Thyroid gland (tissue), 4 donors: ENCODE measurements around the gene RIC1. TPM values are rescaled to one million over a fixed set of nuclear protein-coding genes. Genes with fewer than 3 reads are reported as not detected.
A peak's percentile ranks its signal among the peaks of the same experiment; 100 is the strongest.

ENCODE experiments used
- DNase-seq, 2 donors: peaks; one replicate each; pipeline ENCODE4 v3.0.0-alpha.2; 2019
- H3K27ac ChIP-seq, 3 donors: fragments of 200-600 bp; sonication (generic); 1 replicate in 2 of 3; 2 replicates in 1 of 3; pipeline ENCODE4 v1.5.1; 2016 to 2019; ENCODE audit warnings: mild to moderate bottlenecking in 1 of 3, moderate library complexity in 1 of 3
- H3K27me3 ChIP-seq: fragments of 200-600 bp; sonication (generic); one replicate; pipeline ENCODE4 v1.5.1; 2019
- H3K36me3 ChIP-seq, 2 donors: fragments of 200-600 bp; sonication (generic); one replicate each; pipeline ENCODE4 v1.5.1; 2016 to 2019
- H3K4me1 ChIP-seq, 2 donors: fragments of 200-600 bp; sonication (generic); one replicate each; pipeline ENCODE4 v1.5.1; 2017 to 2019
- H3K4me3 ChIP-seq, 3 donors: fragments of 200-600 bp; sonication (generic); replicated peaks in 1 of 3; 1 replicate in 2 of 3; 2 replicates in 1 of 3; pipeline ENCODE4 v1.5.1; 2016; ENCODE audit warnings: mild to moderate bottlenecking in 1 of 3
- H3K9me3 ChIP-seq: fragments of 200-600 bp; sonication (generic); one replicate; pipeline ENCODE4 v1.5.1; 2017
- POLR2A ChIP-seq, 2 donors: fragments of 450-650 bp; IDR thresholded peaks; one replicate each; pipeline ENCODE4 v1.6.1; 2017; ENCODE audit warnings: antibody characterized with exemption in 2 of 2, mild to moderate bottlenecking in 2 of 2, moderate library complexity in 1 of 2
- WGBS, 2 donors: methylation state at CpG; one replicate each; pipeline ENCODE4 v1.1.5; 2017; 5-methylcytosine and 5-hydroxymethylcytosine counted together
- intact Hi-C: fragments of 100-400 bp; cut with DNase I; formaldehyde crosslinking; loops from one replicate; pipeline ENCODE4 v1.15.1; 2023
- total RNA-seq, 4 donors: library from RNA; depleted of rRNA; stranded (reverse); fragments of >200 nt; gene quantifications; one replicate each; pipeline ENCODE4 v1.2.3, GENCODE V29; 2016
- TF ChIP-seq, protein P1 (sequence below), 6 experiments: fragments of 200-600 bp in 3 of 6; fragments of 450-650 bp in 3 of 6; sonication (generic) in 3 of 6; IDR thresholded peaks; one replicate each; pipeline ENCODE4 v1.5.1; 2016 to 2019; ENCODE audit warnings: antibody characterized with exemption in 6 of 6, mild to moderate bottlenecking in 2 of 6, inconsistent platforms in 1 of 6, moderate library complexity in 1 of 6

Gene RIC1
- total RNA-seq, 4 donors from 2014 or later, result 42.7 to 56.1 (median 44.9) TPM

DNA sequence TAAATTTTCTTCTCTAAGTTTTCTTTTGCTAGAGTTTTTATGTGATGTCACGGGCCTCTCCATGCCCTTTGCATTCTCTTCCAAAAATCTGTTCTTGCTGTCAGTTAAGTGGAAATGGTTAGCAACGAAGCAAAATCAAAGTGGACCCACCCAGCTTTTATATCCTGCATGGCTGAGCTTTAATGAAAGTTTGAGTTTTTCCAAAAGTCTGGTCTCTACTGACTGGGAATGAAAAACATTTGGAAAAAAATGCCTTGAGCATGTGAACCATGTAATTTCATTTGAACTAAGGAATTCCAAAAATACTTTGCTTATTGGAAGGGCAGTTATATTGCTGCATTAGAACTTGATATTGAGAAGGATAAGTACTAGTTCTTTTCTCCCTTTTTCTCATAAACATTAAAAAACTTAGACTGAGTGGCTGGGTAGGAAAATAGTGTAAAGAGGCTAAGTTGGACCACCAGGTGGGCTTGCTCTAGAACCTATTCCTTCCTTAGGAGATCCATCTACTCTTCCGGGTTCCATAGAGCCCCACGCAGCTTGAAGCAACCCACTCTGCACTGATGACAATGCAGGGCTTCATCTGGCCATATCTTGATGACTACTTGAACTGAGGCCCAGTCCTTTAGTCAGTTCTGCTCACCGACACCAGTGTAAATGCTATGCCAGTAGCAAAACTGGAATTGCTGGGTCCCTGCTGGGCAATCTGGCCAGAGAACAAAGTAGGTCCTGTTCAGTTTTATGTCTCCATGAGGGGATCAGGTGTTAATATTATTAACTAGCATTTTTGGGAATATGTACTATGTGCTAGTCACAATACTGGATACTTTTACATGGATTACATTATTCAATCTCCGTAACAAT lies 17.4 kb upstream of the RIC1 start:
- Histone ChIP-seq H3K4me1 (peaks cover 32 to 37% of the 10 kb centered on the region in 2 donors), H3K9me3 (no peaks in the 10 kb centered on the region), H3K4me3 (no peak overlapping the region), H3K27ac (peak overlapping the region; percentile 65 to 84 (median 66)), H3K27me3 (no peaks in the 10 kb centered on the region), H3K36me3 (no peaks in the 10 kb centered on the region)
- DNase-seq, result peak in 1 of 2 donors; percentile 14
- TF ChIP-seq, protein P1, sequence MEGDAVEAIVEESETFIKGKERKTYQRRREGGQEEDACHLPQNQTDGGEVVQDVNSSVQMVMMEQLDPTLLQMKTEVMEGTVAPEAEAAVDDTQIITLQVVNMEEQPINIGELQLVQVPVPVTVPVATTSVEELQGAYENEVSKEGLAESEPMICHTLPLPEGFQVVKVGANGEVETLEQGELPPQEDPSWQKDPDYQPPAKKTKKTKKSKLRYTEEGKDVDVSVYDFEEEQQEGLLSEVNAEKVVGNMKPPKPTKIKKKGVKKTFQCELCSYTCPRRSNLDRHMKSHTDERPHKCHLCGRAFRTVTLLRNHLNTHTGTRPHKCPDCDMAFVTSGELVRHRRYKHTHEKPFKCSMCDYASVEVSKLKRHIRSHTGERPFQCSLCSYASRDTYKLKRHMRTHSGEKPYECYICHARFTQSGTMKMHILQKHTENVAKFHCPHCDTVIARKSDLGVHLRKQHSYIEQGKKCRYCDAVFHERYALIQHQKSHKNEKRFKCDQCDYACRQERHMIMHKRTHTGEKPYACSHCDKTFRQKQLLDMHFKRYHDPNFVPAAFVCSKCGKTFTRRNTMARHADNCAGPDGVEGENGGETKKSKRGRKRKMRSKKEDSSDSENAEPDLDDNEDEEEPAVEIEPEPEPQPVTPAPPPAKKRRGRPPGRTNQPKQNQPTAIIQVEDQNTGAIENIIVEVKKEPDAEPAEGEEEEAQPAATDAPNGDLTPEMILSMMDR (IDR thresholded peaks at IDR 0.05), result no peak
- no peak for TF ChIP-seq POLR2A (IDR thresholded peaks at IDR 0.05)
- WGBS, 2 donors, result 49 to 53% methylated on average over 6 of the region's 6 CpGs
- intact Hi-C loops, result no loop called here

DNA sequence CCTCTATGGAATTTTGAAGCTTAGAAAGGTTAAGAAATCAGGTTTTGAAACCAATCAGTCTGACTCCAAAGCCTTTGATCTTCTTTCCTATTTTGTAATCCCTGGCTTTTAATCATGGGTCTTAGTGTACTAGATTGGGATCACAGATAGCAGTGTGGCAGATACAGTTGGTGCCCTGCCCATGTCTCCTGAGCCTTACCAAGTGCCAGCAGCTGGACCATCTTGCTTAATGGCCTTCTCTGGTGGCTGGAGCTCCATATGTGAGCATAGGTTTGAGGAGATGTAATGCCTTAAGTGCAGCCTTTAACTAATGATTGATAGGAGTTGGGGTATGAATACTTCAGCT lies 16.7 kb upstream of the RIC1 start:
- Histone ChIP-seq H3K9me3 (no peaks in the 10 kb centered on the region), H3K27ac (peak overlapping the region; percentile 65 to 84 (median 66)), H3K36me3 (no peaks in the 10 kb centered on the region), H3K4me3 (no peak overlapping the region), H3K27me3 (no peaks in the 10 kb centered on the region), H3K4me1 (peaks cover 32 to 37% of the 10 kb centered on the region in 2 donors)
- intact Hi-C loops, result no loop called here
- no peak for TF ChIP-seq POLR2A (IDR thresholded peaks at IDR 0.05)
- TF ChIP-seq, protein P1 (IDR thresholded peaks at IDR 0.05), result no peak
- DNase-seq, result no peak

DNA sequence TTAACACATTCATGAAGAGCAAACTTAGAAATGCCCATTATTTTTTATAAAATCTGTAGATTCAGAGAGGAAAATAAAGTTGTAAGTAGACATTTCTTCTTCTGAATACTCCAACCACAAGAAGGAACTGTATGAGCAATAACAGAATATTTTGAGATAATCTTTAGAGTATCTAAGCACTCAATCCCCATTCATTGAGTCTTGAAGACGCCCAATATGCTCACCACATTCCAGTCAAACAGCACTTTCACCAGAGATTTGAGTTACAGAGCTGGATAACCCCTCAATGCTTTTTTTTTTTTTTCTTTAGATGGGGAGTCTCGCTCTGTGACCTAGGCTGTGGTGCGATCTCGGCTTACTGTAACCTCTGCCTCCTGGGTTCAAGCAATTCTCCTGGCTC lies 14.7 kb upstream of the RIC1 start:
- no peak for TF ChIP-seq POLR2A (IDR thresholded peaks at IDR 0.05)
- TF ChIP-seq, protein P1 (IDR thresholded peaks at IDR 0.05), result no peak
- intact Hi-C loops, result no loop called here
- H3K9me3 ChIP-seq, result no peaks in the 10 kb centered on the region
- H3K4me1 ChIP-seq, result peaks cover 26 to 30% of the 10 kb centered on the region in 2 donors
- no peaks in the 10 kb centered on the region for H3K27me3 ChIP-seq
- 91 to 97% methylated on average over 4 of the region's 4 CpGs for WGBS, 2 donors
- DNase-seq, result no peak
- H3K36me3 ChIP-seq, result no peaks in the 10 kb centered on the region
- H3K27ac ChIP-seq, result no peak overlapping the region
- H3K4me3 ChIP-seq, result no peak overlapping the region

DNA sequence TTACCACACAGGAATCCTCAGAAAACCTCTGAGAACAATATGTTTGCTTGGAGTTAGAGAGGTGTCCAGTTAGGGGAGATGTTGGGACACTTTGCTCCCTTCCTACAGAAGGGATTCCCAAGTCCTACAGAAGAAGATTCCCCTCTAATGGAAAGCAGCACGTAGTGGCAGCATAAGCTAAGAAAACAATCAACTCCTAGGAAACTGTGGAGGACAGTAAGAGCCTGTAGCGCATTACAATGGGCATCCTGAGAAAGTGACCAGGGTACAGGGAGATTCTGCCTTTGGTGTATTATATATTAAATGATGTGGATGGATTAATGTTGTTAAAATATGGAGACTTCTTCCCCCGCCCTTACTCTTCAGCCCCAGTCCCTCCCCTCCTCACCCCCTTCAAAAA lies 13.9 kb upstream of the RIC1 start:
- no peak for TF ChIP-seq POLR2A (IDR thresholded peaks at IDR 0.05)
- TF ChIP-seq, protein P1 (IDR thresholded peaks at IDR 0.05), result no peak
- no peak overlapping the region for H3K27ac ChIP-seq
- no peak for DNase-seq
- no peaks in the 10 kb centered on the region for H3K9me3 ChIP-seq
- no peaks in the 10 kb centered on the region for H3K36me3 ChIP-seq
- intact Hi-C loops, result no loop called here
- H3K4me1 ChIP-seq, result peaks cover 23 to 27% of the 10 kb centered on the region in 2 donors
- no peaks in the 10 kb centered on the region for H3K27me3 ChIP-seq
- H3K4me3 ChIP-seq, result no peak overlapping the region
- 84 to 93% methylated on average over 3 of the region's 3 CpGs for WGBS, 2 donors

DNA sequence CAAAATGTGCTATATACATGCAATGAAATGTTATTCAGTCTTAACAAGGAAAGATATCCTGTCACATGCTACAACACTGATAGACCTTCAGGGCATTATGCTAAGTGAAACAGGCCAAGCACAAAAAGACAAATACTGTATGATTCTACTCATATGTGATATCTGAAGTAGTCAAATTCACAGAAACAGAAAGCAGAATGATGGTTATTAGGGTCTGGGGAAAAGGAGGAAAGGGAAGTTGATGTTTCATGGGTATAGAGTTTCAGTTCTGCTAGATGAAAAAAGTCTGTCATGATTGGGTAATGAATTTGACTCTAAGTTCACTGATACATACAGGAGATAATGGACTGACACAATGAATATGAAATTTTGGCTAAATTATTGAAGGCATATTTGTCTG lies 11.2 kb upstream of the RIC1 start:
- Histone ChIP-seq H3K9me3 (no peaks in the 10 kb centered on the region), H3K4me3 (no peak overlapping the region), H3K4me1 (peaks cover 0 to 8% of the 10 kb centered on the region in 2 donors), H3K27ac (no peak overlapping the region), H3K27me3 (no peaks in the 10 kb centered on the region), H3K36me3 (no peaks in the 10 kb centered on the region)
- TF ChIP-seq POLR2A (IDR thresholded peaks at IDR 0.05), result no peak
- TF ChIP-seq, protein P1 (IDR thresholded peaks at IDR 0.05), result no peak
- intact Hi-C loops, result no loop called here
- no peak for DNase-seq
